ENCODE results near the gene PLA2G6. TPM values are rescaled to one million over a fixed set of nuclear protein-coding genes. Genes with fewer than 3 reads are reported as not detected.
A peak's percentile ranks its signal among the peaks of the same experiment; 100 is the strongest.

The PLA2G6 gene
- total RNA-seq, 1 donor from 2014 or later: 12.8 TPM

DNA sequence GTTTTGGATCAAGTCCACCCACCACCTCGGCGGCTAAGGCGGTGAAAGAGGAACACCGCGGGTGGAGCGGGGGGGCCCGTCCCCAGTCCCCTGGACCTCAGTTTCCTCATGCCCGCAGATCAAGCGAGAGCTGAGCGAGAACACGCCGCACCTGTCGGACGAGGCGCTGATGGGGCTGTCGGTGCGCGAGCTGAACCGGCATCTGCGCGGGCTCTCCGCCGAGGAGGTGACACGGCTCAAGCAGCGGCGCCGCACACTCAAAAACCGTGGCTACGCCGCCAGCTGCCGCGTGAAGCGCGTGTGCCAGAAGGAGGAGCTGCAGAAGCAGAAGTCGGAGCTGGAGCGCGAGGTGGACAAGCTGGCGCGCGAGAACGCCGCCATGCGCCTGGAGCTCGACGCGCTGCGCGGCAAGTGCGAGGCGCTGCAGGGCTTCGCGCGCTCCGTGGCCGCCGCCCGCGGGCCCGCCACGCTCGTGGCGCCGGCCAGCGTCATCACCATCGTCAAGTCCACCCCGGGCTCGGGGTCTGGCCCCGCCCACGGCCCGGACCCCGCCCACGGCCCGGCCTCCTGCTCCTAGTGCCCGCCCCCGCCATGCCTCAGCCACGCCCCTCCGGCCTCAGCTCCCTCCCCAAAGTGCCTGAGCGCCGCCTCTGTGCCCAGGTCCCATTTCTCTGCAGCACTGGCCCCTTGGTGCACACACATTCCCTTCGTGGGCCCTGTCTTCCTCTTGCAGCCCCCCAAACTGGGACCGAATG lies 32.8 kb upstream of the PLA2G6 start:
- peak; percentile 74 for ATAC-seq

DNA sequence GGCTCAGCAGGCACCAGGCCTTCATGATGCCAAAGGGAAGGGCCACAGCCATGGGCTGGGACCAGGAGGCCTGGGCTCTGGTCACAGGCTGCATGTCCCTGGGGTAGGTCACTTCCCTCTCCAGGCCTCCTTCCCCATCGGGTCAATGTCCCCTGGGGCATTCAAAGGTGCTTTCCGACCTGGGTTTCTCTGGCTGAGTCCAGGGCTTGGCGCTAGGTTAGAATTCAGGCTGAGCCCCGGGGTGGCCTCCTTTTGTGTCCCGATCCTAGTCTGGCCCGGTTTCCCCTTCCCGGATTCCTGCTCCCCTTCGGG lies 32.3 kb upstream of the PLA2G6 start:
- ATAC-seq: peak; percentile 2

DNA sequence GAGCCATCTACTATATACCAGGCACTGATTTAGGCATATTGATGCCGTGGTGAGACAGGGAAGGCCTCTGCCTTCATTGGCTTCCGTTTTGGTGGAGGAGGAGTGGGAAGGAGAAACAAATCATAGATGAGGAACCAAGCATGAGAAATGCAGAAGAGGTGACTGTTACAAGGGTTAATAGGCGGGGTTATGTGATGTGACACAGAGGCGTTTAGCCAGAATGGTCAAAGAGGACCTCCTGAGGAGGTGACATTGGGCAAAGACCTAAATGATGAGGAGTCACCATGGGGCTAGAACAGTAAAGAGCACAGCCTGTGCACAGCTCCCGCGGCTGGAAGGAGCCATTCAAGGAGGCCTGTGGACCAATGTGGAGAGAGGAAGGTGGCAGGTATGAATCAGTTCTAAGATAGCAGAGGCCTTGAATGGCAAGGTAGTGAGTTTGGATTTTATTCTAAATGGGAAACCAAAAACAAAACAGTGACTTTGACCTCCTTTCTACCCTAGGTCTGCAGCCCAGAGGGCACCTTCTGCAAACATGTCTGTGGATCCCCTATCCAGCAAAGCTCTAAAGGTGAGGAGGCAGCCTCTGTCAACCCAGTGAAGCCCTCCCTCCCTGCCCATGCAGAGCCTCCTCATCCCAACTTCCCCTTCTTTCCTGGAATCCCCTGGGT lies 31.8 kb upstream of the PLA2G6 start:
- no peak for ATAC-seq

DNA sequence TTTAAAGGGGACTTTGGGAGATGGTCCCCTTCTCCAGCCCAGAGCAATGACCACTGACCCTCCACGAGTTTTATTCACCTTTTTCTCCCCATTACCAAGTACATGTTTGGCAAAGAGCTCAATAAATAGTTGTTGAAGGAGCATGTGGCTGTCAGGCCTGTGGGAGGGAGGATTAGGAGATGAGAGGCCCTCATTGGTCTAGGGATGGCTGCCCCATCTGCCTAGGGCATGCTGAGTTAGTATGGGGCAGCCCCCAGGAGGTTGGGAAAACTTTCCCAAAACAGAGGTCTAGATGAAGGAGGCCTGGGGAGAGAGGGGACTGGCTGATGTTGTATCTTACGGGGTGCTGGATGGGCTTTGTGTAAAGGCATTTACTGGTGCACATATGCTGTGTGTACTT lies 30.8 kb upstream of the PLA2G6 start:
- ATAC-seq: no peak

DNA sequence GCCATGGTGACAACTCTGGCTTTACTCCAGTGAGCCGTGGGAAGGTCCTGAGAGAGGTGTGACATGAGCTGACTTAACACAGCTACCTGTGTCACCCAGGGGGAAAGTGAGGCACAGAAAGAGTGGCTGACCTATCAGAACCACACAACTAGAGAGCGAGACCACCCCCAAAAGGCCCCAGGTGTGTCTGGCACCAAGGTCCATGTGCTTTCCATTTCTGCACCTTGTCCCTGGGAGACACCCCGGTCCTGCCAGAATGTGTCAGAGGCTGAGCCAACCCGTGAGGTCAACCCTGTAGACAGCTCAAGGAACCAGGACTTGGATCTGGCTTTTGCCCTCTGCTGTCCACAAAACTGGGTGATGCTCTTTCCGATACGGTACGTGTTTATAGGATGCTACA lies 29.9 kb upstream of the PLA2G6 start:
- ATAC-seq: no peak

DNA sequence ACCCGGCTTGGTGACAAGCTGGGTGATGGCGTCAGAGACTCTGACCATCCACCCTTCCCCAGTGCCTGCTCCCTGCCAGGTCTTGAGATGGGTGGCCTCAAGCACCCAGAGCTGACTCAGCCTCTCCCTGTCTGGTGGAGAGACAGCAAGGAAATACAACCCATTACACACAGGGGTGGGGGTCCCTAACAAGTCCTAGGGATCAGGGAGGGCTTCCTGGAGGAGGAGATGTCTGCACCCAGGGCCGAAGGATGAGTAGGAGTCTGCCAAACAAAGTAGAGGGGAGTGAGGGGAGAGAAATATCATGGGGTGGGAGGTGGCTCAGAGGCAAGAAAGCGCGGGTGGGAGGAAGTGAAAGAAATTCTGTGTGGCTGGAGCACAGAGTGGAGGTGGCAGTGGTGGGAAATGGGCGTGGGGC lies 26.9 kb upstream of the PLA2G6 start:
- no peak for ATAC-seq

DNA sequence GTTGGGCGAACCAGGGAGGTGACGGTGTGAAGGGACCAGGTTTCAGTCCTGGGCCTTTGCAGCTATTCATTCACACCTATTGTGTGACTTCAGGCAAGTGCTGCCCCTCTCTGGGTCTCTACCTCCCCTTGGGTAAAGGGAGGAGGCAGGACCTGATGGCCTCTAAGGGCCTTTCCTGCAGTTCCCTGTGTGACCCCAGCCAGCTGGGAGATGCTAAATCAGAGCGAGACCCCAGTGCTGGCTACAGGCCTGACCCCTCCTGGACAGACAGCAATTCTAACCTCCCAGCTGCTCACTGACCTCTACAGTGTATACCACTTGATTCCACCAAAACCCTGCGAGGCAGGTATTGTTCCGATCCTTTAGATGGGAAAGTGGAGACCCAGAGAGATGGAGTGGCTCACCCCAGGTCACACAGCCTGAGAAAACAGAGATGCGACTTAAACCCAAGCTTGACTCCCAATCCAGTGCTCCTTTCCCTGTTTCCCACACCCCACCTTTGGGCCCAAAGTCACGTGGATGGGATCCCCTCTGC lies 26.3 kb upstream of the PLA2G6 start:
- ATAC-seq: no peak

DNA sequence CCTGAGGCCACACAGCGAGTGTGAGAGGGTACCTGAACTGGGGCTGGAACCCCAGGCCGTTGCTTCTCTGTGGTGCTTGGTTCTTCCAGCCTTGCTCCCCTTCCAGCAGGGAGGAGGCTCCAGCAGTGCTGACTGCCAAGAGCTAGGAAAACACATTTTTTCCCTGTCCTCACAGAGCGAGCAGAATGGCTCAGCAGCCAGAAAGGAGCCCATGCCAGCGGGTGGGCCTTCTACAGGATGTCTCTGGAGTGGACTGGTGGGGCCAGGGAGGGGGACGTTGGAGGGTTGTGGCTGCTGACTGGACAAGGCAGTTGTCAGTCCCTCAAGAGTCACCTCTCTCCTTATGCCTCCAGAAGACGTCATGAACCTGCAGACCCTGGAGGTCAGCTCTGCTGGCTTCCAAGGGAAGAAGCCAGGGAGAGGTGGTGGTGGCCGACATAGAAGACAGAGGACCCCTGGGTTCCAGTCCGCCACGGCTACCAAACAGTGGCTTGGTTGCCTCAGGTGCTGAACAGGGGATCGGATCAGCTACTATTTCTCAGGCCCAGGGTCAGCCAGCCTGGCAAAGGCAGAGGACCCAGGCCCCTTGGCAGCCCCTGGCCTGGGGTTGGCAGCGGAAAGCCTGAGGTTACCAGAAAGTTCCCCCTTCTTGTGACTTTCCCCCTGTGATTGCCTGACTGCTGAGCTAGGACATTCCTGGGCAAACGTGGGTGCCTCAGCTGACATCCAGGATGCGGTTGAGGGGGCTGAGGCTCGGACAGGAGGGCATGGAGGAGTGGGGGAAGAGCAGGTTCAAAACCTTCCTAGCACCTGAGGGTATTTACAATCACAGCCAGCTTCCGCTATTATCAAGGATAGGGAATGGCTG lies 23.9 kb upstream of the PLA2G6 start:
- ATAC-seq: no peak

DNA sequence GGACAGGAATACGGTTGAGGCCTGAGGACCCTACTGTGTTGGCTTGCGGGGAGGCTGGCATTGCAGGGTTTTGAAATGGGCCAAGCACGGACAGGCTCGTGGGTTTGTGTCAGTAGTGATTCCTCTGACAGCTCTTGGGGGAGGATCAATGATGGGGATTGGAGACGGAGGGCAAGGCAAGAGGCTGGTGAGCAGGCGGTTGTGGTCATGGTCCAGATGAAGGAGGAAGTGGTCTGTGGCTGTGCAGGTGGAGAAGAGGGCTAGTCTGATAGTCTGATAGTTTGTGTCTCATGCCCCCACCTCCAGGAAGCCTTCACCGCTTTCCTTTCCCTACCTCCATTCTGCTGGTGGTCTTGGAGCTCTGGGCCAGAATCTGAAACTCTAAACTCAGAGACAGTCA lies 23.2 kb upstream of the PLA2G6 start:
- no peak for ATAC-seq

DNA sequence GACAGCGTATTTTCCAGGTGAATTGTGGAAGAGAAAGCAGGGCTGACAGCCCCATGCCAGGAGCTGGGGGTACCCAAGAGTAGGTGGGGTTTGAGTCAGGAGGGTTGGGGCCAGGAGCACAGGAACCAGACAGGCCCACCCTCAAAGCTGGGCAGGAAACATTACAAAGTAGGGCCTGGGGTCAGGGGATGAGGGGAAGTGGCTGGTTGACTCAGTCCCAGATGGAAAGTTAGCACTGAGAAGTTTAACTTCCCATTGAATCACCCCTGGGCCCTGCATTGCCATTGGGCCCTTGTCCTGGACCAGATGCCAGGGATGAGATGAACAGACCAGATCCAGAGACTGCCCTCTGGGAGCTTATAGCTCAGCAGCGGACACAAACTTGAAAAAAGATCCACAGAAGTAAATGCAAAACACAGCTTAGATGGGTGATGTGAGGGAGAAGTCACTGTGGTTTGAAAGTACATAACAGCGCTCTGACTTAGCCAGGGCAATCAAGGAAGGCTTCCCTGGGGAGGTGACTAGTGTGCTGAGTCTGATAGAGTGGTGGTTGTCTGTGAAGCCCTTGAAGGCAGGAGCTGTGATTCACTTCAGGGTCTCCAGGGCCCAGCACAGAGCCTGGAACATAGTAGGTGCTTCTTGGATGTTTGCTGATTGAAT lies 22.4 kb upstream of the PLA2G6 start:
- no peak for ATAC-seq

DNA sequence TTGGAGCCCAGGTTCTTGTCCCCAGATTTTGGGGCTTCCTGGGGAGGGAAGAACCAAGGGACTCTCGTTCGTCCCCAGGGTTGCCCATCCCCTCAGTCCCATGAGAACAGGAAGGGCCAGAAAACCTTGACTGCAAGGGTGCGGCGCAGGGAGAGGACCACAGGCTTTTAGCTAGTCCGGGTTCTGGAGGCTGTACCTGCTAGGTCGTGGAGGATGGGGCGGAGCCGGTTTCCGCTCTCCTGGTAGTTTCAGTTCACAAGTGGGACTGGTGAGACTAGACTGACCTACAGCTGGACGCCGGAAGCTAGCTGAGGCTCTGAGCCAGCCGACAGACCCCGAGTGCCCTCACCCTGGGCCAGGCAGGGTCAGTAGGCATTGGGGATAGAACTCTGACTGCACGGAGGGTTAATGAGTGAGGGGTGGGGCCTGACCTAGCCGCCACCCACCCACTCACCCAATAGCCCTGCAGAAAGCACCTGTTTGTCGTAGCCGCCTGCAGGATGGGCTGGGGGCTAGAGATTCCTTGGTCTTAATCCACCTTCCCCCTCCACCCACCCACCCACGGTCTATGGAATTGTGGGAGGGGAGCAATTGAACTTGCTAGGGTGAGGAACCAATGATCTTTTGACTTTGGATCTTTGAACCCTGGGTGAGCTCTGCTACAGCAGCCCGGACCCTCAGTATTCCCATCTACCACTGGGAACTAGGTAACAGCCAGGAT lies 21.6 kb upstream of the PLA2G6 start:
- ATAC-seq: peak; percentile 49

DNA sequence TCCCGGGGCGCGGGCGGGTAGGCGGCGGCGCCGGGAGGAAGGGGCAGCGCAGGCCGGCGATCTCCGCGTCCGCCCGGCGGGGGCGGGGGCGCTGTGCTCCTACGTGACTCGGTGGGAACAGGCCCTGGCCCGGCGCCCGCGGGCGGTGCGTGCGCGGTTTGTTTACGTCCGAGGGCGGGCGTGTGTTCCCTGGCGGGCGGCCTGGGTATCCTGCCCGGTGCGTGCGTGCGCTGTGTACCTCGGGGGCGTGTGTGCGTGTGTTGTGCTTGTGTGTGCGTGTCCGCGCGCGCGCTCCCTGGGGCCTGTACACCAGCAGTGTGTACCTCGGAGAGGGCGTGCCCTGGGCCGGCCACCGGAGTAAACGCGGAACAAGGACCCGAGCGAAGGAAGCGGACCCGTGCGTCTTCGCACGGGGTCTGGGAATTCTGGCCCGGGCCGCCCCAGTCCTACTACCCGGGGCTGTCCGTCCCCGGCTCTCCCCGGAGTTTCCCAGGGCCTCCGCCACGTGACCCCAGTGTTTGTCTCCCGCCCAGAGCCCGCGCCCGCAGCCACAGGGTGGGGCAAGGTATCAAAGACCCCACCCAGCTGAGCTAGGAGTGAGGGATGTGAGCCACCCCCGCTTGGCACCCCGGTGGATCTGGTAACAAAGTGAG lies 20.9 kb upstream of the PLA2G6 start:
- ATAC-seq: peak; percentile 60

DNA sequence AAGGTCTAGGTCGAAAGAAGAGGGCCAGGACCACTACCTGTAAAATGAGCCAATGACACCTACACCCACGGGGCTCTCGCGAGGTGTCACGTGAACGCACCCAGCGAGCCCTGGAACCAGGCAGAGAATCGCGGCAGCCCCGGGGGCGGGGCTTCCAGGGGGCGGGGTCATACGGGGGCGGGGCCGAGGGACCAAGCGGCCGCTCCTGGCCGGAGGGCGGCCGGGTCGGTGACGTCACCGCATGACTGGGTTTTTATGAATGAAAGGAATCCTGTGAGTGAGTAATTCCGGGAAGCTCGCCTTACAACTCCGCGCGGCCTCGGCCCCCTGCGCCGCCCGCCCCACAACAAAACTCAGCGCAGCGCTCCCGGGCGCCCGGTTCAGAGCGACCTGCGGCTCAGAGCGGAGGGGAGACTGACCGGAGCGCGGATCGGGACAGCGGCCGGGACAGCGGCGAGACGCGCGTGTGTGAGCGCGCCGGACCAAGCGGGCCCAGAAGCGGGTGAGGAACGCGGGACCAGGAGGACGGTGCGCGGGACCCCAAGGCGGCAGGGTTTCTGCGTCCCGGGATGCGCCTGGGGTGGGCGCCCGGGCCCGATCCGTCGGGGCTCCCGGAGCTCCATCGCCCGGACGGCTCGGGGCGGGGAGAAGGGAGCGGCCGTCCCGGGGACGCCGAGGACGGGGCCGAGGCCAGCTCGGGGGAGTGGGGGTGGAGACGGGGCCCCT lies 20.2 kb upstream of the PLA2G6 start, which contains the start of gene MAFF:
Gene MAFF, plus strand, starts transcription at position 284 of the 726 bp plus-strand sequence. CDS start 11,860 bp downstream, outside the sequence.
- ATAC-seq: peak; percentile 75

DNA sequence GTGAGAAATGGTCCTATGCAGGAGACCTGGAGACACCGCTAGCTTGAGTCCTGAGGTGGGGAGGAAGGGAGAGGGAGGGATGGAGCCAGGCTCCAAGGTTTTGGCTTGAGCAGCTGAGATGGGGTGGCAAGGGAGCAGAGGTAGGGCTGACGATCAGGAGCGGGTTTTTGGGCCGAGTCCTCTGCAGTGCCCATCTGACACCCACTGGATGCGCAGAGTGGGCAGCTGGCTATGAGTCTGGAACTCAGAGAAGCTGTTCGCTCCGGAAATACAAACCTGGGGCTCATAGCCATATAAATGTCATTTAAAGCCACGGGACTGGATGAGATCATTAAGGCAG lies 19.7 kb upstream of the PLA2G6 start:
- peak; percentile 0 for ATAC-seq

DNA sequence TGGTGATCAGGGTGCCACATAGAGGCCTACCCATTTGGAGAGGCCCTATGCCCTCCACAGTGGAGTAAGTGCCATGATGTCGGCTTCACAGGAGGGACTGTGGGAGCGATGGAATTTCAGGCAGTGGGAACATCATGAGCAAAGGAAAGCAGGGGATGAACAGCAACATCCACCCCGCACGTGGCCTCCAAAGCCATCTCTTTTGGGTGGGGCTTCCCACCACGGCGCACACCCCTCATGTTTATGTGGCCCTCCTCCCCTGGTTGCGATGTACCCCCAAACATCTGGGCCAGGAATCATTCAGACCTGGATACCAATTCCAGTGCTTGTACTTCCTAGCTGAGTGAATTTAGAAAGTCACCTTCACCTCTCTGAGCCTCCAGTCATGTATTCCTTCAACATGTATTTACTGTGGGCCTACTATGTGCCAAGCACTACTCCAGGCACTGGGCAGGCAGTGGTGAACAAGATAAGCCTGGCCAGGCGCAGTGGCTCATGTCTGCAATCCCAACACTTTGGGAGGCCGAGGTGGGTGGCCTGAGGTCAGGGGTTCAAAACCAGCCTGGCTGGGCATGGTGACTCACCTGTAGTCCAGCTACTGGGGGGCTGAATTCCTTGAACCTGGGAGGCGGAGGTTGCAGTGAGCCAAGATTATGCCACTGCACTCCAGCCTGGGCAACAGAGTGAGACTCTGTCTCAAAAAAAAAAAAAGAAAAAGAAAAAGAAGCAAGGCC lies 18.4 kb upstream of the PLA2G6 start:
- ATAC-seq: no peak

DNA sequence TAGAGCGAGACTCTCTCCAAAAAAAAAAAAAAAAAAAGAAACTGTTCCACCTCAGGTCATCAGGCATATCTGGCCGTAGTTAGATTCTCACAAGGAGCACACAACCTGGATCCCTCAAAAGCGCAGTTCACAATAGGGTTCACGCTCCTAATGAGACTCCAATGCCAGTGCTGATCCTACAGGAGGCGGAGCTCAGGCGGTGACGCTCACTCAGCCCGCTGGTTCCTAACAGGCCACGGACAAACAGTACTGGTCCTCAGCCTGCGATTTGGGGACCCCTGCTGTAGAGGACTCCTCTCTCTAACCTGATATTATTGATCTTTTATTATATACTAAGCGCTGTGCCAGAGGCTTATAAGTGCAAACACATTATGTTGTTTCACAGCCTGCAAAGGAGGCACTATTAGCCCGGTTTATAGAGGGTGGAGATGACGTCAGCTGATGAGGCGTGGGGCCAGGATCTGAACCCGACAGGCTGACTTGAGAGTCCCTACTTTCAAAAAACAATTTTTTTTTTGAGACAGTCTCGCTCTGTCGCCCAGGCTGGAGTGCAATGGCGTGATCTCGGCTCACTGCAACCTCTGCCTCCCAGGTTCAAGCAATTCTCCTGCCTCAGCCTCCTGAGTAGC lies 15.3 kb upstream of the PLA2G6 start:
- no peak for ATAC-seq

DNA sequence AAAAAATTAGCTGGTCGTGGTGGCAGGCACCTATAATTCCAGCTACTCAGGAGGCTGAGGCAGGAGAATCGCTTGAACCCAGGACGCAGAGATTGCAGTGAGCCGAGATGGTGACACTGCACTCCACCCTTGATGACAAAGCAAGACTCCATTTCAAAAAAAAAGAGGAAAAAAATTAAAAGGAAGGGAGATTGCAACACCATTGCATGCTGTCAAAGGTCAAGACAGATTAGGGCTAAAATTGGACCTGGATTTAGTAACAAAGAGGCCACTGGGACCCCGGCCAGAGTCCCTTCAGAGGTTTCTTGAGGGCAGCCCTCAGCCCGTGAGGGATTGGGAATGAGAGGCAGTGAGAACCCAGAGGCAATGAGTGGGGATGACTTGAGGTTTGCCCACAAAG lies 11.9 kb upstream of the PLA2G6 start:
- no peak for ATAC-seq

DNA sequence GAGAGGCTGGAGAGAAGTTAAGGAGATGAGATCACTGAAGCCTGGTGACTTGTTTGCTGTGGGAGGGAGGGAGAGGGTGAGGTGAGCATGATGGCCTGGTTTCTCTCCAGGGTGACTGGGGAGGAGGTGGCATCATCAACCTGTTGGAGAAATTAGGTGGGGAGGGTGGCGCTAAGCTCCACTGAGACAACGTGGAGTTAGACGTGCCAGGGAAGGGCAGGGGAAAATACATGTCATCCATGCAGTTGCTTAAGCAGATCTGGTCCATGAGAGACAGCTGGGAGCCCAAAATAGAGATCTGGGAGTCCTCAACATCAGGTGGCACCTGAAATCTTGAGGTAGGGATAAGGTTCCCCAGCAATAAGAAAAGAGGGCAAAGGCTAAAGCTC lies 10.8 kb upstream of the PLA2G6 start:
- no peak for ATAC-seq

DNA sequence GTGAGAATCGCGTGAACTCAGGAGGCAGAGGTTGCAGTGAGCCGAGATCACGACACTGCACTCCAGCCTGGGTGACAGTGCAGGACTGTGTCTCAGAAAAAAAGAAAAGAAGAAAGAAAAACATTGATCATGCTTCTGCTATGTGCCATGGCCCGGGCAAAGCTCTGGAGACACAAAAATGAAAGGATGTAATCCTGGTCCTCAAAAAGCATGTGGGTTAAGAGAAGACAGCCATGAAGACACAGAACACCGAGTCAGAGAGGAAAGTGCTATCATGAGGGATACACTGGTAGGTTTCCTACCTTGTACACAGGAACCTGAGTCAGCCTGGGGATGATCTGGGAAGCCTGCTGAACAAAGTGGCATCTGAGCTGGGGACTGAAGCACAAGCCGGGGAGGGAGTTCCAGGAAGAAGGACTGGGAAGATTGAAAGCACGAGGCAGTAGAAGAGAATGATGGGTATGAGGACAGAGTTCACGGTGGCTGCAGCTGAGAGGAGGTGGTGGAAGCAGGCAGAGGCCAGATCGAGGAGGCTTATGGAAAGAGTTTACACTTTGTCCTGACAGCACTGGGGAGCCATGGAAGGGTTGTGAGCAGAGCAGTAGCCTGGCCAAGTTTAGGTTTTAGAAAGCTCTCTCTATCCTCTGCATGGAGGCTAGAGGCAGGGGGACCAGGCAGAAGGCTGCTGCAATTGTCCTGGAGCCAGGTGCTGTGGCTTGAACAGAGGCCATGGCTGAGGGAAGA lies 10.3 kb upstream of the PLA2G6 start:
- no peak for ATAC-seq

Data from esophagus mucosa (tissue), 1 donor.